Immature natural killer cell (primary cell): ENCODE measurements around the gene SIGMAR1. TPM values are rescaled to one million over a fixed set of nuclear protein-coding genes. Genes with fewer than 3 reads are reported as not detected.

ENCODE experiments used
- DNase-seq, 3 donors: peaks; one replicate each; pipeline ENCODE4 v3.0.0; 2022; ENCODE audit warnings: mixed read lengths in 1 of 3
- H3K27ac Mint-ChIP-seq, 6 donors: one replicate each; pipeline ENCODE4 v1.8.0; 2020; ENCODE audit warnings: mixed read lengths in 6 of 6, mild to moderate bottlenecking in 5 of 6, inconsistent platforms in 4 of 6, moderate library complexity in 3 of 6
- H3K27me3 Mint-ChIP-seq, 3 donors: one replicate each; pipeline ENCODE4 v1.8.0; 2020 to 2021; ENCODE audit warnings: low read depth in 3 of 3, mild to moderate bottlenecking in 3 of 3, mixed read lengths in 3 of 3, moderate library complexity in 3 of 3, inconsistent platforms in 1 of 3
- H3K36me3 Mint-ChIP-seq, 3 donors: one replicate each; pipeline ENCODE4 v1.8.0; 2020; ENCODE audit warnings: mixed read lengths in 3 of 3, inconsistent platforms in 2 of 3, mild to moderate bottlenecking in 2 of 3
- H3K4me1 Mint-ChIP-seq, 2 donors: one replicate each; pipeline ENCODE4 v1.8.0; 2020; ENCODE audit warnings: inconsistent platforms in 2 of 2, mild to moderate bottlenecking in 2 of 2, mixed read lengths in 2 of 2, moderate library complexity in 1 of 2
- H3K4me3 Mint-ChIP-seq, 5 donors: one replicate each; pipeline ENCODE4 v1.8.0; 2020; ENCODE audit warnings: mild to moderate bottlenecking in 5 of 5, mixed read lengths in 5 of 5, inconsistent platforms in 3 of 5, moderate library complexity in 3 of 5
- H3K9me3 Mint-ChIP-seq, 6 donors: one replicate each; pipeline ENCODE4 v1.8.0; 2020; ENCODE audit warnings: mild to moderate bottlenecking in 6 of 6, mixed read lengths in 6 of 6, inconsistent platforms in 4 of 6, moderate library complexity in 3 of 6
- polyA plus RNA-seq, 3 donors: library from polyadenylated mRNA; unstranded; fragments of 300-500 nt; fragmentation: Illumina TruSeq; gene quantifications; one replicate each; pipeline ENCODE4 v1.2.3, GENCODE V29; 2021

SIGMAR1 gene
- polyA plus RNA-seq, 3 donors from 2014 or later, result 75.8 to 135 (median 85.2) TPM

DNA sequence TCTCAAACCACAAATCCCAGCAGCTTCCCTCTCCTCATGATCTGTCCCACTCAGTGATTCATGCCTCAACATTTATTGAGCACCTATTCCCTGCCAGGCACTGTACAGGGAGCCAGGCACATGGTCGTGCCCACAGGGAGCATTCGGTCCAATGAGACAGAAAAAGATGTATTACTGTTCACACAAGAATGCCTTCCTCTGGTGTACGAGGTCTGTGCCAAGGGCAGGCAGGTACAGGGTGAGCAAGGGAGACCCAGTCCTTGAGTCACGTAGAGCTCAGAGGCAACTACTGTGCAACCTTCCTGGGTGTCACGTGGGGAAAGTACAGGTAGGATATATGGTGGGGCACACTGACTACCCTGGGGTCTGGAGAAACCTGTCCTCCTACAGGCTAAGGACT is 52.6 kb downstream of the SIGMAR1 start:
- Mint-ChIP-seq H3K36me3 (peaks cover 0 to 6% (median 4%) of the 10 kb centered on the region in 3 donors), H3K27ac (no peak overlapping the region), H3K4me1 (peaks cover 11 to 12% of the 10 kb centered on the region in 2 donors), H3K9me3 (no peaks in the 10 kb centered on the region), H3K4me3 (no peak overlapping the region), H3K27me3 (peaks cover 10 to 27% (median 23%) of the 10 kb centered on the region in 3 donors)
- DNase-seq, result no peak

Other genes starting within 250 kb of the SIGMAR1 start
- gene FAM219A, start 179.2 kb downstream of the SIGMAR1 start, polyA plus RNA-seq, result 1 to 10 TPM in 2 of 3 donors, under 1 TPM in 1; 0.25 to 2.6 (median 1.6) TPM
- gene DNAI1, start 179.0 kb downstream of the SIGMAR1 start, polyA plus RNA-seq, result not detected
- 10 to 100 TPM in 1 of 3 donors, 1 to 10 TPM in 1, under 1 TPM in 1; 1.00 to 11.3 (median 9.2) TPM for gene ENHO, start 114.8 kb downstream of the SIGMAR1 start, polyA plus RNA-seq
- not detected for gene CNTFR, start 48.1 kb downstream of the SIGMAR1 start, polyA plus RNA-seq
- gene RPP25L, start 25.7 kb downstream of the SIGMAR1 start, polyA plus RNA-seq, result 10 to 100 TPM; 42.3 to 52.0 (median 43.4) TPM
- 100 to 1,000 TPM; 201 to 315 (median 268) TPM for gene DCTN3, start 17.3 kb downstream of the SIGMAR1 start, polyA plus RNA-seq
- gene ARID3C, start 8.7 kb downstream of the SIGMAR1 start, polyA plus RNA-seq, result not detected
- 10 to 100 TPM; 43.7 to 61.2 (median 47.3) TPM for gene GALT, start 8.9 kb upstream of the SIGMAR1 start, polyA plus RNA-seq
- 10 to 100 TPM in 1 of 3 donors, 1 to 10 TPM in 2; 2.9 to 14.0 (median 5.0) TPM for gene IL11RA, start 14.4 kb upstream of the SIGMAR1 start, polyA plus RNA-seq
- not detected for gene CCL27, start 24.9 kb upstream of the SIGMAR1 start, polyA plus RNA-seq
- gene CCL19, start 53.5 kb upstream of the SIGMAR1 start, polyA plus RNA-seq, result not detected
- gene CCL21, start 72.3 kb upstream of the SIGMAR1 start, polyA plus RNA-seq, result not detected